SK-N-SH (cell line): Measurements from ENCODE around the gene TFRC. TPM values are rescaled to one million over a fixed set of nuclear protein-coding genes. Genes with fewer than 3 reads are reported as not detected.

Experiments used
- CTCF ChIA-PET: fragments of 300-600, 350-600 bp; formaldehyde crosslinking; extraction: SDS; loops from one replicate; lab custom pipeline; 2021; lab: Yijun Ruan, JAX
- POLR2A ChIA-PET: fragments of 350-600 bp; sonication (Branson Sonifier 250); formaldehyde crosslinking; extraction: SDS; loops from one replicate; lab custom pipeline; 2020; ENCODE audit warnings: antibody characterized with exemption, inconsistent platforms; lab: Yijun Ruan, JAX
- DNase-seq: peaks from one replicate; pipeline ENCODE4 v3.0.0; 2012
- H2AFZ ChIP-seq: fragments of 200-600 bp; sonication (generic); 2 replicates; pipeline ENCODE4 v1.8.1; 2016; ENCODE audit warnings: antibody characterized with exemption, mild to moderate bottlenecking, low read depth
- H3F3A ChIP-seq: fragments of 200-600 bp; sonication (generic); replicated peaks from 2 replicates; pipeline ENCODE3; 2016; ENCODE audit warnings: antibody characterized with exemption, mild to moderate bottlenecking; ENCODE audit not compliant: insufficient read depth
- H3K27ac ChIP-seq, 2 experiments: fragments of 200-500 bp in 1 of 2; fragments of 200-600 bp in 1 of 2; sonication (Bioruptor generic) in 1 of 2; sonication (generic), shearing (Covaris generic) in 1 of 2; 2 replicates each; pipeline versions ENCODE4 v1.5.1 to v1.6.1; 2014 to 2016; ENCODE audit warnings: low read depth in 2 of 2, inconsistent platforms in 1 of 2, low read length in 1 of 2, mild to moderate bottlenecking in 1 of 2, mixed read lengths in 1 of 2
- H3K27me3 ChIP-seq: fragments of 200-600 bp; sonication (generic), shearing (Covaris generic); 2 replicates; pipeline ENCODE4 v1.6.1; 2016; ENCODE audit warnings: mixed run types; ENCODE audit not compliant: insufficient read depth
- H3K36me3 ChIP-seq, 2 experiments: fragments of 200-500 bp in 1 of 2; fragments of 200-600 bp in 1 of 2; sonication (Bioruptor generic) in 1 of 2; sonication (generic) in 1 of 2; replicated peaks in 1 of 2; 2 replicates each; pipeline versions ENCODE3 to v1.5.1; 2014 to 2016; ENCODE audit warnings: low read length in 1 of 2, mild to moderate bottlenecking in 1 of 2; ENCODE audit not compliant: insufficient read depth in 2 of 2, control insufficient read depth in 1 of 2
- H3K4me1 ChIP-seq, 2 experiments: fragments of 200-500 bp in 1 of 2; fragments of 200-600 bp in 1 of 2; sonication (Bioruptor generic) in 1 of 2; sonication (generic), shearing (Covaris generic) in 1 of 2; 2 replicates each; pipeline versions ENCODE4 v1.5.1 to v1.6.1; 2014 to 2016; ENCODE audit warnings: low read depth in 1 of 2, low read length in 1 of 2, mixed run types in 1 of 2; ENCODE audit not compliant: insufficient read depth in 2 of 2, control insufficient read depth in 1 of 2
- H3K4me2 ChIP-seq: fragments of 200-600 bp; sonication (generic), shearing (Covaris generic); 2 replicates; pipeline ENCODE4 v1.6.1; 2017; ENCODE audit warnings: mixed run types
- H3K4me3 ChIP-seq, 2 experiments: fragments of 200-500 bp in 1 of 2; fragments of 200-600 bp in 1 of 2; sonication (Bioruptor generic) in 1 of 2; sonication (generic), shearing (Covaris generic) in 1 of 2; 2 replicates each; pipeline versions ENCODE4 v1.5.1 to v1.8.1; 2014 to 2016; ENCODE audit warnings: low read depth in 2 of 2, inconsistent platforms in 1 of 2, low read length in 1 of 2, mild to moderate bottlenecking in 1 of 2, mixed read lengths in 1 of 2, moderate library complexity in 1 of 2
- H3K79me2 ChIP-seq: fragments of 200-600 bp; sonication (generic); 2 replicates; pipeline ENCODE4 v1.8.1; 2017; ENCODE audit warnings: mild to moderate bottlenecking; ENCODE audit not compliant: insufficient read depth
- H3K9ac ChIP-seq: fragments of 200-600 bp; sonication (generic); 2 replicates; pipeline ENCODE4 v1.6.1; 2017; ENCODE audit warnings: mixed run types
- H3K9me2 ChIP-seq: fragments of 200-600 bp; sonication (generic); 2 replicates; pipeline ENCODE4 v1.6.1; 2017; ENCODE audit warnings: mixed run types
- H3K9me3 ChIP-seq: fragments of 200-600 bp; sonication (generic); 2 replicates; pipeline ENCODE4 v1.6.1; 2017; ENCODE audit warnings: mixed run types, mild to moderate bottlenecking, moderate library complexity
- H4K20me1 ChIP-seq: fragments of 200-600 bp; sonication (generic); 2 replicates; pipeline ENCODE4 v1.6.1; 2017; ENCODE audit warnings: mild to moderate bottlenecking, mixed run types; ENCODE audit not compliant: insufficient read depth
- CHD2 ChIP-seq: fragments of 150-350 bp; IDR thresholded peaks from 2 replicates; pipeline ENCODE4 v1.6.1; 2018; ENCODE audit warnings: low read length; ENCODE audit not compliant: partially characterized antibody
- ELF1 ChIP-seq: IDR thresholded peaks from 2 replicates; pipeline ENCODE4 v1.4.0; 2012
- FOSL2 ChIP-seq: IDR thresholded peaks from 2 replicates; pipeline ENCODE4 v1.4.0; 2012; ENCODE audit warnings: low read depth, mild to moderate bottlenecking, moderate library complexity, borderline replicate concordance
- FOXM1 ChIP-seq: IDR thresholded peaks from 2 replicates; pipeline ENCODE4 v1.4.0; 2012; ENCODE audit warnings: low read depth, mild to moderate bottlenecking
- GATA2 ChIP-seq: sonication (generic); formaldehyde crosslinking; IDR thresholded peaks from 2 replicates; pipeline ENCODE4 v1.5.0; 2020; ENCODE audit warnings: mild to moderate bottlenecking, missing genetic modification reagents
- NRF1 ChIP-seq: IDR thresholded peaks from 2 replicates; pipeline ENCODE4 v1.6.1; 2012; ENCODE audit warnings: low read depth, mild to moderate bottlenecking, low read length
- RAD21 ChIP-seq: IDR thresholded peaks from 2 replicates; pipeline ENCODE4 v1.6.1; 2012; ENCODE audit warnings: mild to moderate bottlenecking, low read length
- RFX5 ChIP-seq: IDR thresholded peaks from 2 replicates; pipeline ENCODE4 v1.6.1; 2012; ENCODE audit warnings: mild to moderate bottlenecking, improper control_type of control experiment, low read length
- SMC3 ChIP-seq: IDR thresholded peaks from 2 replicates; pipeline ENCODE4 v1.6.1; 2012; ENCODE audit warnings: low read depth, low read length, improper control_type of control experiment
- TAF1 ChIP-seq: IDR thresholded peaks from 2 replicates; pipeline ENCODE4 v1.6.1; 2012; ENCODE audit warnings: low read depth, mild to moderate bottlenecking, low read length, moderate library complexity, borderline replicate concordance
- TCF12 ChIP-seq: IDR thresholded peaks from 2 replicates; pipeline ENCODE4 v1.4.0; 2012
- TEAD4 ChIP-seq: IDR thresholded peaks from 2 replicates; pipeline ENCODE4 v1.4.0; 2012; ENCODE audit warnings: mild to moderate bottlenecking, borderline replicate concordance; ENCODE audit not compliant: insufficient read depth
- YY1 ChIP-seq: IDR thresholded peaks from 2 replicates; pipeline ENCODE4 v1.4.0; 2012; ENCODE audit warnings: low read depth, mild to moderate bottlenecking
- WGBS: methylation state at CpG from one replicate; pipeline ENCODE4 v1.1.6; 2017; ENCODE audit warnings: low lambda C conversion rate; 5-methylcytosine and 5-hydroxymethylcytosine counted together
- polyA plus RNA-seq, 3 experiments: library from polyadenylated mRNA; depleted of rRNA; stranded (reverse); fragments of >200 nt; gene quantifications; 2 replicates each; pipeline ENCODE4 v1.2.3, GENCODE V29; 2012
- TF ChIP-seq, protein P1 (sequence below): fragments of 200-600 bp; sonication (generic); IDR thresholded peaks from 2 replicates; pipeline ENCODE4 v1.6.1; 2017; ENCODE audit warnings: antibody characterized with exemption, mild to moderate bottlenecking, moderate library complexity
- TF ChIP-seq, protein P2 (sequence below): IDR thresholded peaks from 2 replicates; pipeline ENCODE4 v1.4.0; 2012; ENCODE audit warnings: low read depth, borderline replicate concordance
- TF ChIP-seq, protein P3 (sequence below): fragments of 150-350 bp; IDR thresholded peaks from 2 replicates; pipeline ENCODE4 v1.6.1; 2016; ENCODE audit warnings: mild to moderate bottlenecking, low read depth, low read length
- TF ChIP-seq, protein P4 (sequence below): IDR thresholded peaks from 2 replicates; pipeline ENCODE4 v1.4.0; 2012; ENCODE audit warnings: low read depth, borderline replicate concordance
- TF ChIP-seq, protein P5 (sequence below): IDR thresholded peaks from 2 replicates; pipeline ENCODE4 v1.6.1; 2012; ENCODE audit warnings: mild to moderate bottlenecking, low read depth, low read length, moderate library complexity

TFRC gene
- polyA plus RNA-seq, 1 of the 3 experiments (the other 2 are of a cell fraction) = 35.0 TPM

DNA sequence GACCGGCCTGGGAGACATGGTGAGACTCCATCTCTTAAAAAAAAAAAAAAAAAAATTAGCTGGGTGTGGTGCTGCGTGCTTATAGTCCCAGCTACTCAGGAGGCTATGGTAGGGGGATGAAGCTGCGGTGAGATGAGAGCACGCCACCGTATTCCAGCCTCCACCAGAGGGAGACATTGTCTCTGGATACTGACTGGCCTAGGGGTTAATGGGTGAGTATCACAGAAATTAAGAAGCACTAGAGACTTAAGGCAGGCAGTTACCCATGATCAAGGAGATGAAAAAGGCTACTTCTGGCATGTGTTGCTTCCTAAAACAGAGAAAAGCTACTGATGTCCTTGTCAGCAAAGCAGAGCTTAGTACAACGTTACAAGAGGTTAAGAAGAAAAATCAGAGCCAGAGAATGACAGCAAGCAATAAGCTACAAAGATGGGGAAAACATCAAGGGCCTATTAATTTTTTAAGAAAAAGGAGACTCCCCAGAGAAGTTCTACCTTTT lies 8.6 kb downstream of the TFRC start:
- no peaks in the 10 kb centered on the region for H3K9me2 ChIP-seq
- peak; percentile 77 for DNase-seq
- peaks cover 12% of the 10 kb centered on the region for H4K20me1 ChIP-seq
- ChIA-PET POLR2A (interaction anchor here (1.0 to 2.0 kb wide), 2 partner anchors 120 to 123 kb away, joined by 4 to 7 read pairs; no protein-coding TSS in a partner anchor), CTCF (interaction anchor here (0.7 to 8.9 kb wide), 30 partner anchors 8 to 411 kb away, joined by 3 to 258 read pairs (median 4); no protein-coding TSS in a partner anchor)
- peaks cover 25% of the 10 kb centered on the region for H3K79me2 ChIP-seq
- no peak overlapping the region for H3K9ac ChIP-seq
- no peaks in the 10 kb centered on the region for H3K9me3 ChIP-seq
- no peaks in the 10 kb centered on the region for H3K27me3 ChIP-seq
- H3K4me2 ChIP-seq = no peak overlapping the region
- H3K4me1 ChIP-seq = no peaks in the 10 kb centered on the region
- H2AFZ ChIP-seq = no peak overlapping the region
- peak; percentile 93 for TF ChIP-seq RAD21
- TF ChIP-seq, protein P1, sequence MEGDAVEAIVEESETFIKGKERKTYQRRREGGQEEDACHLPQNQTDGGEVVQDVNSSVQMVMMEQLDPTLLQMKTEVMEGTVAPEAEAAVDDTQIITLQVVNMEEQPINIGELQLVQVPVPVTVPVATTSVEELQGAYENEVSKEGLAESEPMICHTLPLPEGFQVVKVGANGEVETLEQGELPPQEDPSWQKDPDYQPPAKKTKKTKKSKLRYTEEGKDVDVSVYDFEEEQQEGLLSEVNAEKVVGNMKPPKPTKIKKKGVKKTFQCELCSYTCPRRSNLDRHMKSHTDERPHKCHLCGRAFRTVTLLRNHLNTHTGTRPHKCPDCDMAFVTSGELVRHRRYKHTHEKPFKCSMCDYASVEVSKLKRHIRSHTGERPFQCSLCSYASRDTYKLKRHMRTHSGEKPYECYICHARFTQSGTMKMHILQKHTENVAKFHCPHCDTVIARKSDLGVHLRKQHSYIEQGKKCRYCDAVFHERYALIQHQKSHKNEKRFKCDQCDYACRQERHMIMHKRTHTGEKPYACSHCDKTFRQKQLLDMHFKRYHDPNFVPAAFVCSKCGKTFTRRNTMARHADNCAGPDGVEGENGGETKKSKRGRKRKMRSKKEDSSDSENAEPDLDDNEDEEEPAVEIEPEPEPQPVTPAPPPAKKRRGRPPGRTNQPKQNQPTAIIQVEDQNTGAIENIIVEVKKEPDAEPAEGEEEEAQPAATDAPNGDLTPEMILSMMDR = peak; percentile 91
- peak; percentile 91 for TF ChIP-seq SMC3
- TF ChIP-seq ELF1 = no peak
- TF ChIP-seq, protein P2, sequence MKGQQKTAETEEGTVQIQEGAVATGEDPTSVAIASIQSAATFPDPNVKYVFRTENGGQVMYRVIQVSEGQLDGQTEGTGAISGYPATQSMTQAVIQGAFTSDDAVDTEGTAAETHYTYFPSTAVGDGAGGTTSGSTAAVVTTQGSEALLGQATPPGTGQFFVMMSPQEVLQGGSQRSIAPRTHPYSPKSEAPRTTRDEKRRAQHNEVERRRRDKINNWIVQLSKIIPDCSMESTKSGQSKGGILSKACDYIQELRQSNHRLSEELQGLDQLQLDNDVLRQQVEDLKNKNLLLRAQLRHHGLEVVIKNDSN = no peak
- TF ChIP-seq GATA2 (CRISPR knock-in tag) = no peak
- no peak for TF ChIP-seq TCF12
- no peak for TF ChIP-seq CHD2
- H3K27ac ChIP-seq = no peak overlapping the region
- no peaks in the 10 kb centered on the region for H3F3A ChIP-seq
- no peak overlapping the region; a peak in 1 of 4 replicates for H3K4me3 ChIP-seq
- peaks cover 43 to 45% of the 10 kb centered on the region in 2 experiments for H3K36me3 ChIP-seq
- WGBS = 32% methylated on average over 6 of the region's 6 CpGs

DNA sequence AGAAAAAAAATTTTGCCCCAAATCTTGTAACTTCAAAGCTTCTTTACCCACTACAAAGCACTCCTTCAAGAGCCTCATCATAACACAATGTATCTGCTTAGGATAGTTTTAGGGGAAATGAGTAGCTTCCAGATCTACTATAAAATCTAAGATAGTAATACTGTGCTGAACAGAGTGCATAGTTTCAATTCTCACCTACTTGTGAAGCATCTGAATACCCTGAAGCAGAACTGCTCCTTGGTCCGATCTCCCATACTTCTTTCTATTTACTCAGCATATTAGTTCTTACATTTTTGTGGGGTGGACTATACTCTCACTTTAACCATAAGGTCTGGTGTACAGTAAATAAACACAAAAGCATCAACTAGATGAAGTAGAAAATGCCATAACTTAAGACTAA lies 9.6 kb downstream of the TFRC start:
- no peak overlapping the region for H2AFZ ChIP-seq
- H3K4me3 ChIP-seq = no peak overlapping the region
- peaks cover 53% of the 10 kb centered on the region in 2 experiments for H3K36me3 ChIP-seq
- ChIA-PET POLR2A (interaction anchor here (2.0 kb wide), 1 partner anchor 121 kb away, joined by 7 read pairs; no protein-coding TSS in a partner anchor), CTCF (interaction anchor here (1.2 to 8.9 kb wide), 13 partner anchors 9 to 135 kb away, joined by 3 to 258 read pairs (median 9); no protein-coding TSS in a partner anchor)
- no peaks in the 10 kb centered on the region for H3K27me3 ChIP-seq
- H3K4me2 ChIP-seq = no peak overlapping the region
- no peaks in the 10 kb centered on the region for H3K9me3 ChIP-seq
- H3K4me1 ChIP-seq = no peaks in the 10 kb centered on the region
- DNase-seq = no peak
- no peak for TF ChIP-seq TEAD4
- no peak for TF ChIP-seq FOSL2
- no peak for TF ChIP-seq NRF1
- no peak for TF ChIP-seq YY1
- TF ChIP-seq, protein P3, sequence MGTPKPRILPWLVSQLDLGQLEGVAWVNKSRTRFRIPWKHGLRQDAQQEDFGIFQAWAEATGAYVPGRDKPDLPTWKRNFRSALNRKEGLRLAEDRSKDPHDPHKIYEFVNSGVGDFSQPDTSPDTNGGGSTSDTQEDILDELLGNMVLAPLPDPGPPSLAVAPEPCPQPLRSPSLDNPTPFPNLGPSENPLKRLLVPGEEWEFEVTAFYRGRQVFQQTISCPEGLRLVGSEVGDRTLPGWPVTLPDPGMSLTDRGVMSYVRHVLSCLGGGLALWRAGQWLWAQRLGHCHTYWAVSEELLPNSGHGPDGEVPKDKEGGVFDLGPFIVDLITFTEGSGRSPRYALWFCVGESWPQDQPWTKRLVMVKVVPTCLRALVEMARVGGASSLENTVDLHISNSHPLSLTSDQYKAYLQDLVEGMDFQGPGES = no peak
- TF ChIP-seq FOXM1 = no peak
- TF ChIP-seq TAF1 = no peak
- TF ChIP-seq ELF1 = no peak
- TF ChIP-seq, protein P4, sequence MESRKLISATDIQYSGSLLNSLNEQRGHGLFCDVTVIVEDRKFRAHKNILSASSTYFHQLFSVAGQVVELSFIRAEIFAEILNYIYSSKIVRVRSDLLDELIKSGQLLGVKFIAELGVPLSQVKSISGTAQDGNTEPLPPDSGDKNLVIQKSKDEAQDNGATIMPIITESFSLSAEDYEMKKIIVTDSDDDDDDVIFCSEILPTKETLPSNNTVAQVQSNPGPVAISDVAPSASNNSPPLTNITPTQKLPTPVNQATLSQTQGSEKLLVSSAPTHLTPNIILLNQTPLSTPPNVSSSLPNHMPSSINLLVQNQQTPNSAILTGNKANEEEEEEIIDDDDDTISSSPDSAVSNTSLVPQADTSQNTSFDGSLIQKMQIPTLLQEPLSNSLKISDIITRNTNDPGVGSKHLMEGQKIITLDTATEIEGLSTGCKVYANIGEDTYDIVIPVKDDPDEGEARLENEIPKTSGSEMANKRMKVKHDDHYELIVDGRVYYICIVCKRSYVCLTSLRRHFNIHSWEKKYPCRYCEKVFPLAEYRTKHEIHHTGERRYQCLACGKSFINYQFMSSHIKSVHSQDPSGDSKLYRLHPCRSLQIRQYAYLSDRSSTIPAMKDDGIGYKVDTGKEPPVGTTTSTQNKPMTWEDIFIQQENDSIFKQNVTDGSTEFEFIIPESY = no peak
- no peak for TF ChIP-seq RFX5
- TF ChIP-seq, protein P5, sequence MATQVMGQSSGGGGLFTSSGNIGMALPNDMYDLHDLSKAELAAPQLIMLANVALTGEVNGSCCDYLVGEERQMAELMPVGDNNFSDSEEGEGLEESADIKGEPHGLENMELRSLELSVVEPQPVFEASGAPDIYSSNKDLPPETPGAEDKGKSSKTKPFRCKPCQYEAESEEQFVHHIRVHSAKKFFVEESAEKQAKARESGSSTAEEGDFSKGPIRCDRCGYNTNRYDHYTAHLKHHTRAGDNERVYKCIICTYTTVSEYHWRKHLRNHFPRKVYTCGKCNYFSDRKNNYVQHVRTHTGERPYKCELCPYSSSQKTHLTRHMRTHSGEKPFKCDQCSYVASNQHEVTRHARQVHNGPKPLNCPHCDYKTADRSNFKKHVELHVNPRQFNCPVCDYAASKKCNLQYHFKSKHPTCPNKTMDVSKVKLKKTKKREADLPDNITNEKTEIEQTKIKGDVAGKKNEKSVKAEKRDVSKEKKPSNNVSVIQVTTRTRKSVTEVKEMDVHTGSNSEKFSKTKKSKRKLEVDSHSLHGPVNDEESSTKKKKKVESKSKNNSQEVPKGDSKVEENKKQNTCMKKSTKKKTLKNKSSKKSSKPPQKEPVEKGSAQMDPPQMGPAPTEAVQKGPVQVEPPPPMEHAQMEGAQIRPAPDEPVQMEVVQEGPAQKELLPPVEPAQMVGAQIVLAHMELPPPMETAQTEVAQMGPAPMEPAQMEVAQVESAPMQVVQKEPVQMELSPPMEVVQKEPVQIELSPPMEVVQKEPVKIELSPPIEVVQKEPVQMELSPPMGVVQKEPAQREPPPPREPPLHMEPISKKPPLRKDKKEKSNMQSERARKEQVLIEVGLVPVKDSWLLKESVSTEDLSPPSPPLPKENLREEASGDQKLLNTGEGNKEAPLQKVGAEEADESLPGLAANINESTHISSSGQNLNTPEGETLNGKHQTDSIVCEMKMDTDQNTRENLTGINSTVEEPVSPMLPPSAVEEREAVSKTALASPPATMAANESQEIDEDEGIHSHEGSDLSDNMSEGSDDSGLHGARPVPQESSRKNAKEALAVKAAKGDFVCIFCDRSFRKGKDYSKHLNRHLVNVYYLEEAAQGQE = no peak
- no peak for TF ChIP-seq SMC3
- H3K27ac ChIP-seq = no peak overlapping the region
- peaks cover 6% of the 10 kb centered on the region; the same call in 1 of the 2 replicates for H4K20me1 ChIP-seq
- H3K9me2 ChIP-seq = no peaks in the 10 kb centered on the region
- 92% methylated on average over 1 of the region's 1 CpG for WGBS
- no peaks in the 10 kb centered on the region for H3F3A ChIP-seq
- H3K9ac ChIP-seq = no peak overlapping the region
- peaks cover 15% of the 10 kb centered on the region for H3K79me2 ChIP-seq
